Heart right ventricle (tissue), 16 donors: ENCODE results near the gene TPO. TPM values are rescaled to one million over a fixed set of nuclear protein-coding genes. Genes with fewer than 3 reads are reported as not detected.

ENCODE experiments used
- ATAC-seq, 8 donors: fragments of 200-7000 bp; cut with Tn5 transposase; one replicate each; pipeline ENCODE4 v1.9.1; 2020; ENCODE audit warnings: mild to moderate bottlenecking in 8 of 8, moderate library complexity in 8 of 8, moderate number of reproducible peaks in 1 of 8
- DNase-seq, 2 donors: peaks; one replicate each; pipeline ENCODE4 v3.0.0-alpha.2; 2020
- H3K27ac ChIP-seq, 10 donors: fragments of 200-600 bp; sonication (generic) in 2 of 10; one replicate each; pipeline versions ENCODE4 v1.5.0 to v1.8.0; 2020 to 2022; ENCODE audit warnings: mild to moderate bottlenecking in 3 of 10
- H3K27me3 ChIP-seq, 7 donors: fragments of 200-600 bp; one replicate each; pipeline ENCODE4 v1.8.0; 2021 to 2022; ENCODE audit warnings: mild to moderate bottlenecking in 2 of 7
- H3K36me3 ChIP-seq, 9 donors: fragments of 200-600 bp; sonication (generic) in 1 of 9; one replicate each; pipeline versions ENCODE4 v1.5.0 to v1.8.0; 2020 to 2022; ENCODE audit warnings: mild to moderate bottlenecking in 2 of 9
- H3K4me1 ChIP-seq, 9 donors: fragments of 200-600 bp; sonication (generic) in 1 of 9; one replicate each; pipeline versions ENCODE4 v1.5.0 to v1.8.0; 2020 to 2022; ENCODE audit warnings: mild to moderate bottlenecking in 4 of 9
- H3K4me3 ChIP-seq, 10 donors: fragments of 200-600 bp; sonication (generic) in 2 of 10; one replicate each; pipeline versions ENCODE4 v1.5.0 to v1.8.0; 2020 to 2022; ENCODE audit warnings: mild to moderate bottlenecking in 7 of 10, moderate library complexity in 2 of 10
- H3K9me3 ChIP-seq, 11 donors: fragments of 200-600 bp in 10 of 11; sonication (generic) in 2 of 11; one replicate each; pipeline versions ENCODE4 v1.5.0 to v1.8.0; 2013 to 2022; ENCODE audit warnings: mild to moderate bottlenecking in 2 of 11, control low read depth in 1 of 11, moderate library complexity in 1 of 11
- CTCF ChIP-seq, 9 donors: fragments of 200-600 bp; sonication (generic) in 2 of 9; IDR thresholded peaks; one replicate each; pipeline versions ENCODE4 v1.5.0 to v1.8.0; 2021 to 2022; ENCODE audit warnings: antibody characterized with exemption in 9 of 9, mild to moderate bottlenecking in 5 of 9, moderate library complexity in 1 of 9
- WGBS, 2 donors: extraction: QIAGEN DNeasy Blood & Tissue Kit; methylation state at CpG; one replicate each; pipeline ENCODE4 v1.1.7; 2013; ENCODE audit warnings: inconsistent platforms in 1 of 2; 5-methylcytosine and 5-hydroxymethylcytosine counted together
- intact Hi-C, 10 donors: fragments of 100-400 bp; cut with DNase I; formaldehyde crosslinking; loops; one replicate each; pipeline versions ENCODE4 v1.11.1 to v1.14.2; 2022
- polyA plus RNA-seq, 2 donors: library from polyadenylated mRNA; stranded (reverse); fragments of 200-250 nt; gene quantifications; one replicate each; pipeline ENCODE4 v1.2.3, GENCODE V29; 2013
- total RNA-seq, 10 donors: library from RNA; stranded (reverse); fragmentation: NEBNext Ultra II Directional in 3 of 10; extraction: Animal tissue kit (Norgen Biotek cat#: 25700) in 3 of 10; gene quantifications; one replicate each; pipeline versions ENCODE4 v1.2.1 to v1.2.4, GENCODE V29; 2021 to 2023
- donor health status: Arrhythmogenic right ventricular cardiomyopathy.
- donor health status: ischemic (EF 13 %, LVEDD 7.1; RV severe dilation, severe dysfunction).
- donor health status: healthy with polysubstance abuse.
- donor health status: DM: no; HTN: yes; CAD: no.
- donor health status: DM: no; HTN: no; CAD: no.
- donor health status: ischemic (EF 25% LVEDD 6.9; RV normal size, moderate dysfunction).
- donor health status: ischemic (EF 25% LVEDD 5.7; RV mildly dilated, moderate dysfunction).
- donor health status: healthy.
- donor health status: DM: yes; HTN: yes; CAD: no.
- donor health status: Ischemic cardiomyopathy.
- donor health status: ischemic (EF 35%, LVEDD 5.7; RV mildly dilated, moderate dysfunction).
- donor health status: nonischemic (EF 11% LVEDD 7.7; RV severe dilation, severe dysfunction).
- donor health status: DM: yes; HTN: yes; CAD: no.
- donor health status: PGD.
- donor health status: ischemic (EF 29% LVEDD 5.4; RV normal size, mild dysfunction).
- donor health status: nonischemic (EF 23%, LVEDD 6.1; RV moderate dilation, normal function).

TPO gene
- total and polyA plus RNA-seq, 12 donors, result 0.85 to 22.1 (median 6.4) TPM

GRCh38 chr2:1521878-1522830 is 108.9 kb downstream of the TPO start:
- peak in 1 of 8 donors; percentile 17 for ATAC-seq
- no peaks in the 10 kb centered on the region for H3K27me3 ChIP-seq
- H3K36me3 ChIP-seq, result no peaks in the 10 kb centered on the region
- DNase-seq, result no peak
- TF ChIP-seq CTCF (IDR thresholded peaks at IDR 0.05), result no peak
- intact Hi-C loops, result no loop called here
- H3K9me3 ChIP-seq, result no peaks in the 10 kb centered on the region
- H3K4me3 ChIP-seq, result no peak overlapping the region
- H3K27ac ChIP-seq, result no peak overlapping the region
- WGBS, 2 donors, result 82 to 88% methylated on average over 22 to 26 of the region's 26 CpGs
- peaks cover 0 to 17% (median 6%) of the 10 kb centered on the region in 9 donors for H3K4me1 ChIP-seq

- no peaks in the 10 kb centered on the region for H3K4me1 ChIP-seq
- no peaks in the 10 kb centered on the region for H3K9me3 ChIP-seq
- peaks cover 0 to 4% (median 0%) of the 10 kb centered on the region in 7 donors for H3K27me3 ChIP-seq
- DNase-seq, result no peak
- intact Hi-C loops, result no loop called here
- ATAC-seq, result no peak
- TF ChIP-seq CTCF (IDR thresholded peaks at IDR 0.05), result no peak
- no peak overlapping the region for H3K4me3 ChIP-seq
- no peak overlapping the region for H3K27ac ChIP-seq
- H3K36me3 ChIP-seq, result no peaks in the 10 kb centered on the region
- 88 to 89% methylated on average over 9 of the region's 9 CpGs for WGBS, 2 donors
These were observed 114.1 kb downstream of the TPO start for GRCh38 chr2:1527153-1527992.

GRCh38 chr2:1528273-1529064 is 115.2 kb downstream of the TPO start:
- intact Hi-C loops, result no loop called here

More at GRCh38 chr2:1528273-1529064, 115.2 kb downstream of the TPO start:
- no peaks in the 10 kb centered on the region for H3K9me3 ChIP-seq
- no peaks in the 10 kb centered on the region for H3K4me1 ChIP-seq
- H3K27ac ChIP-seq, result no peak overlapping the region
- H3K27me3 ChIP-seq, result peaks cover 0 to 4% (median 0%) of the 10 kb centered on the region in 7 donors
- no peak for TF ChIP-seq CTCF (IDR thresholded peaks at IDR 0.05)
- 79 to 84% methylated on average over 6 of the region's 6 CpGs for WGBS, 2 donors
- ATAC-seq (no peak), DNase-seq (no peak)
- H3K4me3 ChIP-seq, result no peak overlapping the region
- no peaks in the 10 kb centered on the region for H3K36me3 ChIP-seq
